ENCODE measurements around the gene ERRFI1.

Gene ERRFI1

GRCh38 chr1:8043621-8044020, 17.5 kb upstream of the ERRFI1 start:
- DNase-seq = no peak

- no peak for DNase-seq
These were observed 16.0 kb upstream of the ERRFI1 start for GRCh38 chr1:8042134-8042533.

DNA sequence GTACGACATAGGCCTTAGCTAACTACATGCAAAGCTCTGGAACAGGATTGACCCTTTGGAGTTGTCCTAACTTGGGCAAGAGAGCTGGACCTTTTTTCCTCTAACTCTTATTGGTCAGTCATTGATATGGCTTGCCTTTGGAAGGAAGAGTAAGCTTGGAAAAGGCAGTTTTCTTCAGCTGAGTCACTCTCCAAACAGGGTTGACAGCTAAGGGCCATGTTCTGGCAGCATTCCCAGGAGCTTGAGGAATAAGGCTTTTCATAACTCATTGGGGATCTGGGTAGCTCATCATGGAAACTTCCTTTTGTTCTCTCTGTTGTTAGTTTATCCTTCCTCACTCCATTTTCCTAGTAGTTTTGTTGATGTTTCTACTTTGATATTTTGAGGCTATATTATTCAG, 14.5 kb upstream of the ERRFI1 start:
- DNase-seq = peak; percentile 61

DNA sequence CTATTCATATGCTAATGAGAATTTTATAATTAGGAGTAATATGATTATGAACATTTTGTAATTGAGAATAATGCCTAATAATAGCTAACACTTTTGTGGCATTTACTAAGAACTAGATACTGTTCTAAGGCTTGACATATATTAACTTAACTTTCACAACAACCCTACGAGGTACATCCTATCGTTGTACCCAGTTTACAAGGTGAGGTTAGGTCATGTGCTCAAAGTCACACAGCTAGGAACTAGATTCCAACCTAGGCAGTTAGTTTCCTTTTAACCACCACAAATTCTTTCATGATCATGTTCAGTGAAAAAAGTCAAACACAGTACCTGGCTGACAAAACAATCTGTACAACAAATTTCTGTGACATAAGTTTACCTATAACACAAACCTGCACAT, 13.0 kb upstream of the ERRFI1 start:
- no peak for DNase-seq

DNA sequence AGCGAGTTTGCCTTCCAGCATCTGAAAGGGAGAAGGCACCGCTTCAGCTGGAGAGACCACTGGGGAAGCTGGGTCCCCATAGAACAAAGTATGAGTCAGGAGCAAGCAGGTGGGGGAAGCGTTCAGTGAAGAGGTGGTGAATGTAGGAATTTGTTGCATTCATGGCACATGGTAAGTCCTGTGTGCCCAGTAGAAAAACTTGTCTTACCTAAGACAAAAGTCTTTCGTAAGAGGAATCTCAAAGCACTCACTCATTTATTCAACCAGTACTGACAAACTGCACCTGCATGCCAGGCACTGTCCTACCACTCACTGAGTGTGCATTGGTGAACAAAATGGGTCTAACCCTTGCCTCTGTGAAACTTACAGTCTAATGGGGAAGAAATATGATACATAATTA, 9.2 kb upstream of the ERRFI1 start:
- no peak for DNase-seq

DNA sequence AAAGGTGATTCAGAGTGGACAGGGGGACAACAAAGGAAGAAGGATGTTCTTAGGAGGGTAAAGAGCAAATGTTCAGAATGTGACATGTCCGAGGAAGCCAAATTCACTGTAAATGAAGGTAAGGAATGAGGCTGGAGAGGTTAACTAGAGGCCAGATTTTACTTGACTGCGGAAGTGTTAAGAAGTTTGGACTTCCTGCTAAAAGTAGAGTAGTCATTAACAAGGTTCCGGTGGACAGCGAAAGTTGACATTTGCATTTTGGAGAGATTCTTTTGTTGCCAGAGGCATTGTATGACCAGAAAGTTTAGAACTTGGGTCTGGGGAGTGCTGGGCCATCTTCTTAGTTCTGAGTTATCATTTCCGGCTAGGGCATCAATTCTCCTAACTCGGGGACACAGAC, 7.2 kb upstream of the ERRFI1 start:
- no peak for DNase-seq

DNA sequence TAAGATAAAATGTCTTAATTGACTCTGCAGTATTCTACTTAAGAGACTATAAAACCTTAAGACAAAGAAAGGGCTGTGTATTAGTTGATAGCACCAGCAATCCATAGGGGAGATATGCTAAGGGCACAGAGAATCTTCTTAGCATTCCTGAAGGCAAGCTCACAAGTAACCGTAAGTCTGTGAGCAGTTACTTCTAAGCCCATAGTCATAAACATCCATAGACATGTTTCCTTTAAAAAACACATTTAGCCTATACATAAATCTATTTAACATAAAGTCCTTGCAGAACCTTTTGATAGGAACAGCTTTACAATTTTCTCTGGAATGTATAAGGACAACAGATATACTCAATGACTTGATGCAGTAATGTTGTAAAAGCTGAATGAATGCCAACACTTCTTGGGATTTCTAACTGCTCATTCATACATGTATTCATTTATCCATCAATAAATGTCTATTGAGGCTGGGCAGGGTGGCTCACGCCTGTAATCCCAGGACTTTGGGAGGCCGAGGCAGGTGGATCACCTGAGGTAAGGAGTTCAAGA, 6.3 kb upstream of the ERRFI1 start:
- no peak for DNase-seq

DNA sequence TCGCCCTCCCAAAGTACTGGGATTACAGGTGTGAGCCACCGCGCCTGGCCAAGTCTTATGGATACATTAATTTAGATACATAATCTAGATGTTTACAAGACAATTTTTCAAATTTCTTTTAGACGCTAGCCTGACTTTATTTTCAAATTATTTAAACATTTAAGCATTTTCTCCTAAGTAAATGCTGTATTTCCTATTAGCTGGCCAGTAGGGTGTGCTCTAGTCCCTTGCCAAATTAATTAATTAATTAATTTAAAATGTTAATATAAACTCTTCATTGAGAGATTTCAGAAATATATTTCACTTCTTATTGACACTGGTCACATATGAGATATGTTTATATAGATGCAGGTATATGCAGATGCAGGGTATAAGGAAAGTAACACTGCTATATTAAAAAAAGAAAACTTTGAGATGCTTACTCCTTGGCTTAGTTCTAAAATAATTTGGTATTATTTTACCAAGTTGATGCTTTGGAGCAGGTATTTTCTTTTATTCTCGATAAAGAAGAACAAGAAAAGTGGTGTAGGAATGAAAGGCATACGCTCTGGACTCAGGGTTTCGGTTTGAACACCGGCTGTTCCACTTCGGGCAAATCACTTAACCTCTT, 5.2 kb upstream of the ERRFI1 start:
- peak; percentile 25 for DNase-seq

- no peak for DNase-seq
These were observed 2.4 kb upstream of the ERRFI1 start for GRCh38 chr1:8028571-8028910.

GRCh38 chr1:8027748-8028570, 1.9 kb upstream of the ERRFI1 start:
- no peak for DNase-seq

- DNase-seq = no peak
These were observed 1.1 kb upstream of the ERRFI1 start for GRCh38 chr1:8026976-8027747.

- no peak for DNase-seq
These were observed 401 bp downstream of the ERRFI1 start for GRCh38 chr1:8025671-8026144.

DNA sequence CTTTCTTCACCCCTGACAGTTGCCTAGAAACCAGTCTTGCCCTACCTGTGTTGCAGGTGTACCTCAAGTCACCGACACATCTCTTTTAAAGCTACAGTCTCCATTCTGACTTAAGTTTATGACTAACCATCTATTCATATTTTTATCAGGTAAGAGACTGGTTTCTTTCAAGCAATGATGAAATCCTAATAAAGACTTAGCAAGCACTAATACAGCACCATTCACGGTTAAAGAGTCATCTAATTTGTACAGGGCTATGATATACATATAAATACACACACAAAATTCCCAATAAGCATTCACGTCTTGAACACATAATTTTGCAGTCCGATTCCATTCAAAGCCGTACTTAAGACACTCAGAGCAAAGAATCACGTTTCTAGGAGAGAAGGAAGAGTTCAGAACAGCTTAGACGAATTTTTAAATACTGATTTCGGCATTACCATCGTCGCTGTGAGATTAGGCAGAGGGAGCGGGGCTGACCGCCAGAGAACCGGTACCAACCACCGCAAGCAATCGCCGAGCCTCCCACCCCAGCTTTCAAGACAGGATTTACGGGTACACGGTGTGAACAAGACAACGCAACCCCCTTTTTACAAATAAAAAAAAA, 943 bp downstream of the ERRFI1 start:
- no peak for DNase-seq

- no peak for DNase-seq
These were observed 1.8 kb downstream of the ERRFI1 start for GRCh38 chr1:8024329-8024728.

GRCh38 chr1:8023995-8024313, 2.2 kb downstream of the ERRFI1 start:
- DNase-seq = no peak

- DNase-seq = no peak
These were observed 2.7 kb downstream of the ERRFI1 start for GRCh38 chr1:8023287-8023994.

DNA sequence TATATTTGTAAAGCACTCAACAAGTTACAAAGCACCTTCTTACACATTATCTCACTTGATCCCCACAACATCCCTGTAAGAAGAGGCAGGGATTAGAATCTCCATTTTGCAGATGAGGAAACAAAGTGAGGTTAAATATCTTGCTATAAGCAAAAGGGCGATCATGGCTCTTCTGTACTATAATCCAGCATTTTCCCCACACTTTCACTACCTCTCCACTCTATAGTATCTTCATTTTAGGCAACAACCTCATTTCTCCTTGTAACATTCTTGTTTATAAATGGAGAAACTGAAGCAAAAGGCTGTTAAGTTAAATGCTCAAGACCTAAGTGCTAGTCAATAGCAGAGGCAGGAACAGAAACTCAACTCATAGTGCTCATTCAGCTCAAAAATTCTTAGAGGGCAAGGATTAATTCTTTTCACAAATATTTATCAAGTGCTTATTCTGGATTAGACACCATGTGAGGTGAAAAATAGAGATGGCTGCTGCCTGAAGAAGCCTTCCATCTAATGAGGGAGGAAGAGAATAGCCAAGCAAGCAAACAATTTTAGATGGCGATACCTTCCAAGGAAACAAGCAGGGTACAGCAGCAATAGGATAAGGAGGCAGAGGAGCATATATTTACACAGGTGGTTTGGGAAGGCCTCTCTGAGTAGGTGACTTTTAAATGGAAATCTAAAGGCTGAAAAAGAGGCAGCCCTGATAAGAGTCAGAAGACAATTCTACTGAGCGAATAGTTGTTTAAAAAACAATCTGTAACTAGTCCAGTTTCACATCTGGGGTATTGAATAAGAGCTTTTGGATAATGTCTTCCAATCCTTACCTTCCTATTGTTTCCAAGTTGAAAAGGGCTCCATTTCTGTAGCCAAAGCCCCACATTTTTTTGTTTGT, 3.5 kb downstream of the ERRFI1 start:
- DNase-seq = no peak

DNA sequence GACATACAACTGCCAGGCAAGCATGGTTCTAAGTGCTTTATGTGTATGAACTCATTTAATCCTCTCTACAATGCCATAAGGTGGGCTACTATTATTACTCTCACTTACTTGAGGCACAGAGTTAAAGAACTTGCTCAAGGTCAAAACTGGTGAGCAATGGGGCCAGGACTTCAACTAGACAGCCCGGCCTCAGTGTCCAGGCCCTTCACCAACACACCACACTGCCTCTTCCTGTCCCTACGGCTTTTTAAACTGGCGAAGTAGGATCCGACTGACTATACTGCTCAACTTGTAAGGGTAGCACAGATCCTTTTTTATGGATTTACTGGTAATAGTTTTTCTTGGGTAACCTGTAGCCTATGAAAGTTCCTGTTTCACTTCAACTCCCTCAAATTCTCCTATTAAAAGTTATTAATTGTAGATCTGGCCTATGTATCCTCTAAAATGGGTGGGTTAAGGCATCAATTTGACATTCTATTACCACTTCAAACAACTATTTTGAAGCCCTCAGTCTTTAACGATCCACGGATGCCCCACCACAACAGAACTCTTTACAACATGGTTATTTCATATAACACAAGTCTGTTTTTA, 4.3 kb downstream of the ERRFI1 start:
- no peak for DNase-seq

- no peak for DNase-seq
These were observed 6.1 kb downstream of the ERRFI1 start for GRCh38 chr1:8020032-8020431.

DNA sequence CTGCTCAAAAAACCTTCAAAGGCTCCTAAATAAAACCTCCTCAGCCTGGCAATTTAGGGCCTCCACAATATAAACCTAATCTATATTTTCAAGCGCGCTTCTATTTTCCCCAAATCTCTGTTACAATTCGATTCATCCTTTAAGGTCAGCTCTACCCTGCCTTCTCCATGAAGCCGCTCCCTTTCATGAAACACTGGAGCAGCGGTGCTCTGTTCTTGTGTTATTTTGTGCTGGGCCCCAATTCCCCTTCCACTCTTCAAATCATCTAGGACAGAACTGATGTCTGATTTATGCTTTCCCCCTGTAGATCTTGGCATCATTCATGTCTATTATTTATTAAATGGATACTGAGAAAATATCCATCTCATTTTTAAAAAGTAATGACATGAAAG, 6.9 kb downstream of the ERRFI1 start:
- DNase-seq = no peak
